ENCODE results near the gene HSPH1.

DNA sequence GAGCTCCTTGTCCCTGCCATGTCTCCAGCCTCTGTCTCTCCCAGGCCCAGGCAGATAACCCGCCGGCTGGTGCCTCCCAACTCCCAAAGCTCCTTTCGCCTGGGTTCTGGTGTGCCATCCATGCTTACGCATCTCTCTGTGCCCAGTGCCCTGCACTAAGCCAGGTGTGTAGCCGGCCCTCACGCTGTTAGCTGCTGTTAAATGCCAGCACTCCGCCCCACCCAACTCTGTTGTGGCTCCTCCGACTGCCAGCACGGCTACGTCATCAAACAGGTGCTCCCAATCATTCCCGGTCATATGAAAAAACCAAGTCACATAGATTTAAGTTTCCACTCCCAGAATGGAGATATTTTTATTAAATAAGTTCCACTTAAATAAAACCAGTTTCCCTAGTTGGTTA is 7.0 kb upstream of the HSPH1 start:
- TF ChIP-seq, protein P1, sequence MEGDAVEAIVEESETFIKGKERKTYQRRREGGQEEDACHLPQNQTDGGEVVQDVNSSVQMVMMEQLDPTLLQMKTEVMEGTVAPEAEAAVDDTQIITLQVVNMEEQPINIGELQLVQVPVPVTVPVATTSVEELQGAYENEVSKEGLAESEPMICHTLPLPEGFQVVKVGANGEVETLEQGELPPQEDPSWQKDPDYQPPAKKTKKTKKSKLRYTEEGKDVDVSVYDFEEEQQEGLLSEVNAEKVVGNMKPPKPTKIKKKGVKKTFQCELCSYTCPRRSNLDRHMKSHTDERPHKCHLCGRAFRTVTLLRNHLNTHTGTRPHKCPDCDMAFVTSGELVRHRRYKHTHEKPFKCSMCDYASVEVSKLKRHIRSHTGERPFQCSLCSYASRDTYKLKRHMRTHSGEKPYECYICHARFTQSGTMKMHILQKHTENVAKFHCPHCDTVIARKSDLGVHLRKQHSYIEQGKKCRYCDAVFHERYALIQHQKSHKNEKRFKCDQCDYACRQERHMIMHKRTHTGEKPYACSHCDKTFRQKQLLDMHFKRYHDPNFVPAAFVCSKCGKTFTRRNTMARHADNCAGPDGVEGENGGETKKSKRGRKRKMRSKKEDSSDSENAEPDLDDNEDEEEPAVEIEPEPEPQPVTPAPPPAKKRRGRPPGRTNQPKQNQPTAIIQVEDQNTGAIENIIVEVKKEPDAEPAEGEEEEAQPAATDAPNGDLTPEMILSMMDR (IDR thresholded peaks at IDR 0.05; ENCODE audit: poor library complexity, severe bottlenecking), result no peak
- no peak for TF ChIP-seq POLR2AphosphoS5 (IDR thresholded peaks at IDR 0.05)
- no peak for TF ChIP-seq RAD21 (conservative IDR thresholded peaks at IDR 0.05)
- no peak for TF ChIP-seq EZH2 (IDR thresholded peaks at IDR 0.05; ENCODE audit: borderline replicate concordance, insufficient read depth, low read length, poor library complexity, severe bottlenecking)
- no peak for TF ChIP-seq SMC3 (conservative IDR thresholded peaks at IDR 0.05; ENCODE audit: poor library complexity)
- TF ChIP-seq, protein P2, sequence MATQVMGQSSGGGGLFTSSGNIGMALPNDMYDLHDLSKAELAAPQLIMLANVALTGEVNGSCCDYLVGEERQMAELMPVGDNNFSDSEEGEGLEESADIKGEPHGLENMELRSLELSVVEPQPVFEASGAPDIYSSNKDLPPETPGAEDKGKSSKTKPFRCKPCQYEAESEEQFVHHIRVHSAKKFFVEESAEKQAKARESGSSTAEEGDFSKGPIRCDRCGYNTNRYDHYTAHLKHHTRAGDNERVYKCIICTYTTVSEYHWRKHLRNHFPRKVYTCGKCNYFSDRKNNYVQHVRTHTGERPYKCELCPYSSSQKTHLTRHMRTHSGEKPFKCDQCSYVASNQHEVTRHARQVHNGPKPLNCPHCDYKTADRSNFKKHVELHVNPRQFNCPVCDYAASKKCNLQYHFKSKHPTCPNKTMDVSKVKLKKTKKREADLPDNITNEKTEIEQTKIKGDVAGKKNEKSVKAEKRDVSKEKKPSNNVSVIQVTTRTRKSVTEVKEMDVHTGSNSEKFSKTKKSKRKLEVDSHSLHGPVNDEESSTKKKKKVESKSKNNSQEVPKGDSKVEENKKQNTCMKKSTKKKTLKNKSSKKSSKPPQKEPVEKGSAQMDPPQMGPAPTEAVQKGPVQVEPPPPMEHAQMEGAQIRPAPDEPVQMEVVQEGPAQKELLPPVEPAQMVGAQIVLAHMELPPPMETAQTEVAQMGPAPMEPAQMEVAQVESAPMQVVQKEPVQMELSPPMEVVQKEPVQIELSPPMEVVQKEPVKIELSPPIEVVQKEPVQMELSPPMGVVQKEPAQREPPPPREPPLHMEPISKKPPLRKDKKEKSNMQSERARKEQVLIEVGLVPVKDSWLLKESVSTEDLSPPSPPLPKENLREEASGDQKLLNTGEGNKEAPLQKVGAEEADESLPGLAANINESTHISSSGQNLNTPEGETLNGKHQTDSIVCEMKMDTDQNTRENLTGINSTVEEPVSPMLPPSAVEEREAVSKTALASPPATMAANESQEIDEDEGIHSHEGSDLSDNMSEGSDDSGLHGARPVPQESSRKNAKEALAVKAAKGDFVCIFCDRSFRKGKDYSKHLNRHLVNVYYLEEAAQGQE (IDR thresholded peaks at IDR 0.05; ENCODE audit: borderline replicate concordance), result no peak
- no peak for TF ChIP-seq MXI1 (conservative IDR thresholded peaks at IDR 0.05; ENCODE audit: poor library complexity, severe bottlenecking)
- TF ChIP-seq TAF1 (IDR thresholded peaks at IDR 0.05; ENCODE audit: low read depth), result no peak
- TF ChIP-seq EP300 (conservative IDR thresholded peaks at IDR 0.05; ENCODE audit: poor library complexity, severe bottlenecking), result no peak

Measured in neural cell (in vitro differentiated cells).